Measurements from ENCODE around the gene OTUB2.

GRCh38 chr14:94058128-94058673, 32.1 kb downstream of the OTUB2 start:
- TF ChIP-seq CTCF (IDR thresholded peaks at IDR 0.05; ENCODE audit: low read length) (no peak), EZH2 (IDR thresholded peaks at IDR 0.05; ENCODE audit: borderline replicate concordance, low read length) (no peak)
